Duodenal mucosa (tissue), 2 donors: ENCODE measurements around the gene CNRIP1.
A peak's percentile ranks its signal among the peaks of the same experiment; 100 is the strongest.
"Not testable (repeated sequence)": the region's sequence is repeated elsewhere in the genome, so short reads cannot be mapped to it uniquely, and the experiment has no call there.

Source experiments
- H3K27ac ChIP-seq: one replicate; pipeline ENCODE4 v1.7.0; 2013; ENCODE audit warnings: low read depth, low read length
- H3K27me3 ChIP-seq, 2 donors: one replicate each; pipeline ENCODE4 v1.7.0; 2013; ENCODE audit warnings: low read length in 2 of 2, control low read depth in 1 of 2; ENCODE audit not compliant: insufficient read depth in 2 of 2, control insufficient read depth in 1 of 2
- H3K36me3 ChIP-seq, 2 donors: one replicate each; pipeline ENCODE4 v1.7.0; 2013; ENCODE audit warnings: low read length in 2 of 2, control low read depth in 1 of 2; ENCODE audit not compliant: insufficient read depth in 2 of 2, control insufficient read depth in 1 of 2
- H3K4me1 ChIP-seq, 2 donors: one replicate each; pipeline ENCODE4 v1.7.0; 2013; ENCODE audit warnings: low read length in 2 of 2, control low read depth in 1 of 2; ENCODE audit not compliant: insufficient read depth in 2 of 2, control insufficient read depth in 1 of 2
- H3K4me3 ChIP-seq, 2 donors: one replicate each; pipeline ENCODE4 v1.7.0; 2013; ENCODE audit warnings: low read length in 2 of 2, low read depth in 1 of 2
- H3K9ac ChIP-seq, 2 donors: one replicate each; pipeline ENCODE4 v1.7.0; 2013; ENCODE audit warnings: low read length in 2 of 2, low read depth in 1 of 2
- H3K9me3 ChIP-seq, 2 donors: one replicate each; pipeline ENCODE4 v1.7.0; 2013; ENCODE audit warnings: low read length in 2 of 2, control low read depth in 1 of 2; ENCODE audit not compliant: control insufficient read depth in 1 of 2

CNRIP1 gene

GRCh38 chr2:68318914-68319397, 793 bp downstream of the CNRIP1 start:
- Histone ChIP-seq H3K4me1 (peaks cover 0 to 5% of the 10 kb centered on the region in 2 donors), H3K4me3 (peak overlapping the region; percentile 60 to 65)

GRCh38 chr2:68317971-68318913, 1.5 kb downstream of the CNRIP1 start:
- Histone ChIP-seq H3K4me1 (peaks cover 0 to 5% of the 10 kb centered on the region in 2 donors), H3K27ac (peak overlapping the region; percentile 83), H3K9ac (peak overlapping the region; percentile 60 to 65), H3K4me3 (peak overlapping the region; percentile 60 to 65), H3K27me3 (peaks cover 20 to 27% of the 10 kb centered on the region in 2 donors), H3K36me3 (no peaks in the 10 kb centered on the region), H3K9me3 (no peaks in the 10 kb centered on the region)

More at GRCh38 chr2:68318914-68319397, 793 bp downstream of the CNRIP1 start:
- peaks cover 20 to 27% of the 10 kb centered on the region in 2 donors for H3K27me3 ChIP-seq
- peak overlapping the region; percentile 60 to 65 for H3K9ac ChIP-seq
- no peaks in the 10 kb centered on the region for H3K36me3 ChIP-seq
- H3K27ac ChIP-seq: peak overlapping the region; percentile 83
- H3K9me3 ChIP-seq: no peaks in the 10 kb centered on the region

GRCh38 chr2:68316111-68316510, 3.6 kb downstream of the CNRIP1 start:
- no peaks in the 10 kb centered on the region for H3K36me3 ChIP-seq
- H3K9ac ChIP-seq: no peak overlapping the region
- peaks cover 0 to 5% of the 10 kb centered on the region in 2 donors for H3K4me1 ChIP-seq
- no peak overlapping the region for H3K4me3 ChIP-seq
- no peaks in the 10 kb centered on the region for H3K9me3 ChIP-seq
- peaks cover 18 to 27% of the 10 kb centered on the region in 2 donors for H3K27me3 ChIP-seq
- no peak overlapping the region for H3K27ac ChIP-seq

- H3K27me3 ChIP-seq: no peaks in the 10 kb centered on the region
- H3K4me1 ChIP-seq: no peaks in the 10 kb centered on the region
- no peak overlapping the region for H3K4me3 ChIP-seq
- H3K9ac ChIP-seq: no peak overlapping the region
- H3K36me3 ChIP-seq: no peaks in the 10 kb centered on the region
- no peak overlapping the region for H3K27ac ChIP-seq
- H3K9me3 ChIP-seq: no peaks in the 10 kb centered on the region
Observed at GRCh38 chr2:68311033-68311432, 8.7 kb downstream of the CNRIP1 start.

- Histone ChIP-seq H3K27me3 (no peaks in the 10 kb centered on the region), H3K4me1 (no peaks in the 10 kb centered on the region), H3K9ac (no peak overlapping the region), H3K9me3 (no peaks in the 10 kb centered on the region), H3K36me3 (no peaks in the 10 kb centered on the region), H3K4me3 (no peak overlapping the region), H3K27ac (no peak overlapping the region)
Observed at GRCh38 chr2:68309426-68309825, 10.3 kb downstream of the CNRIP1 start.

GRCh38 chr2:68303902-68304272, 15.9 kb downstream of the CNRIP1 start:
- H3K4me1 ChIP-seq, H3K4me3 ChIP-seq, H3K36me3 ChIP-seq, H3K9ac ChIP-seq, H3K9me3 ChIP-seq, H3K27ac ChIP-seq, H3K27me3 ChIP-seq: not testable (repeated sequence)

GRCh38 chr2:68303033-68303901, 16.5 kb downstream of the CNRIP1 start:
- Histone ChIP-seq H3K27ac (no peak overlapping the region), H3K9me3 (no peaks in the 10 kb centered on the region), H3K9ac (no peak overlapping the region), H3K4me1 (no peaks in the 10 kb centered on the region), H3K36me3 (no peaks in the 10 kb centered on the region), H3K27me3 (no peaks in the 10 kb centered on the region), H3K4me3 (no peak overlapping the region)

GRCh38 chr2:68302281-68302875, 17.4 kb downstream of the CNRIP1 start:
- Histone ChIP-seq H3K4me3 (no peak overlapping the region), H3K36me3 (no peaks in the 10 kb centered on the region), H3K27me3 (no peaks in the 10 kb centered on the region), H3K4me1 (no peaks in the 10 kb centered on the region), H3K9me3 (no peaks in the 10 kb centered on the region), H3K27ac (no peak overlapping the region), H3K9ac (no peak overlapping the region)

GRCh38 chr2:68295516-68295915, 24.2 kb downstream of the CNRIP1 start:
- Histone ChIP-seq H3K4me3 (no peak overlapping the region), H3K4me1 (no peaks in the 10 kb centered on the region), H3K27ac (no peak overlapping the region), H3K9me3 (no peaks in the 10 kb centered on the region), H3K9ac (no peak overlapping the region), H3K27me3 (no peaks in the 10 kb centered on the region), H3K36me3 (no peaks in the 10 kb centered on the region)
